SK-N-SH (cell line): Measurements from ENCODE around the gene MED8. TPM values are rescaled to one million over a fixed set of nuclear protein-coding genes. Genes with fewer than 3 reads are reported as not detected.
A peak's percentile ranks its signal among the peaks of the same experiment; 100 is the strongest.

Source experiments
- CTCF ChIA-PET: fragments of 300-600, 350-600 bp; formaldehyde crosslinking; extraction: SDS; loops from one replicate; lab custom pipeline; 2021; lab: Yijun Ruan, JAX
- POLR2A ChIA-PET: fragments of 350-600 bp; sonication (Branson Sonifier 250); formaldehyde crosslinking; extraction: SDS; loops from one replicate; lab custom pipeline; 2020; ENCODE audit warnings: antibody characterized with exemption, inconsistent platforms; lab: Yijun Ruan, JAX
- DNase-seq: peaks from one replicate; pipeline ENCODE4 v3.0.0; 2012
- H2AFZ ChIP-seq: fragments of 200-600 bp; sonication (generic); 2 replicates; pipeline ENCODE4 v1.8.1; 2016; ENCODE audit warnings: antibody characterized with exemption, mild to moderate bottlenecking, low read depth
- H3F3A ChIP-seq: fragments of 200-600 bp; sonication (generic); replicated peaks from 2 replicates; pipeline ENCODE3; 2016; ENCODE audit warnings: antibody characterized with exemption, mild to moderate bottlenecking; ENCODE audit not compliant: insufficient read depth
- H3K27ac ChIP-seq, 2 experiments: fragments of 200-500 bp in 1 of 2; fragments of 200-600 bp in 1 of 2; sonication (Bioruptor generic) in 1 of 2; sonication (generic), shearing (Covaris generic) in 1 of 2; 2 replicates each; pipeline versions ENCODE4 v1.5.1 to v1.6.1; 2014 to 2016; ENCODE audit warnings: low read depth in 2 of 2, inconsistent platforms in 1 of 2, low read length in 1 of 2, mild to moderate bottlenecking in 1 of 2, mixed read lengths in 1 of 2
- H3K27me3 ChIP-seq: fragments of 200-600 bp; sonication (generic), shearing (Covaris generic); 2 replicates; pipeline ENCODE4 v1.6.1; 2016; ENCODE audit warnings: mixed run types; ENCODE audit not compliant: insufficient read depth
- H3K36me3 ChIP-seq, 2 experiments: fragments of 200-500 bp in 1 of 2; fragments of 200-600 bp in 1 of 2; sonication (Bioruptor generic) in 1 of 2; sonication (generic) in 1 of 2; replicated peaks in 1 of 2; 2 replicates each; pipeline versions ENCODE3 to v1.5.1; 2014 to 2016; ENCODE audit warnings: low read length in 1 of 2, mild to moderate bottlenecking in 1 of 2; ENCODE audit not compliant: insufficient read depth in 2 of 2, control insufficient read depth in 1 of 2
- H3K4me1 ChIP-seq, 2 experiments: fragments of 200-500 bp in 1 of 2; fragments of 200-600 bp in 1 of 2; sonication (Bioruptor generic) in 1 of 2; sonication (generic), shearing (Covaris generic) in 1 of 2; 2 replicates each; pipeline versions ENCODE4 v1.5.1 to v1.6.1; 2014 to 2016; ENCODE audit warnings: low read depth in 1 of 2, low read length in 1 of 2, mixed run types in 1 of 2; ENCODE audit not compliant: insufficient read depth in 2 of 2, control insufficient read depth in 1 of 2
- H3K4me2 ChIP-seq: fragments of 200-600 bp; sonication (generic), shearing (Covaris generic); 2 replicates; pipeline ENCODE4 v1.6.1; 2017; ENCODE audit warnings: mixed run types
- H3K4me3 ChIP-seq, 2 experiments: fragments of 200-500 bp in 1 of 2; fragments of 200-600 bp in 1 of 2; sonication (Bioruptor generic) in 1 of 2; sonication (generic), shearing (Covaris generic) in 1 of 2; 2 replicates each; pipeline versions ENCODE4 v1.5.1 to v1.8.1; 2014 to 2016; ENCODE audit warnings: low read depth in 2 of 2, inconsistent platforms in 1 of 2, low read length in 1 of 2, mild to moderate bottlenecking in 1 of 2, mixed read lengths in 1 of 2, moderate library complexity in 1 of 2
- H3K79me2 ChIP-seq: fragments of 200-600 bp; sonication (generic); 2 replicates; pipeline ENCODE4 v1.8.1; 2017; ENCODE audit warnings: mild to moderate bottlenecking; ENCODE audit not compliant: insufficient read depth
- H3K9ac ChIP-seq: fragments of 200-600 bp; sonication (generic); 2 replicates; pipeline ENCODE4 v1.6.1; 2017; ENCODE audit warnings: mixed run types
- H3K9me2 ChIP-seq: fragments of 200-600 bp; sonication (generic); 2 replicates; pipeline ENCODE4 v1.6.1; 2017; ENCODE audit warnings: mixed run types
- H3K9me3 ChIP-seq: fragments of 200-600 bp; sonication (generic); 2 replicates; pipeline ENCODE4 v1.6.1; 2017; ENCODE audit warnings: mixed run types, mild to moderate bottlenecking, moderate library complexity
- H4K20me1 ChIP-seq: fragments of 200-600 bp; sonication (generic); 2 replicates; pipeline ENCODE4 v1.6.1; 2017; ENCODE audit warnings: mild to moderate bottlenecking, mixed run types; ENCODE audit not compliant: insufficient read depth
- MXI1 ChIP-seq: IDR thresholded peaks from 2 replicates; pipeline ENCODE4 v1.6.1; 2012; ENCODE audit warnings: mild to moderate bottlenecking, low read depth, low read length, improper control_type of control experiment
- NFIC ChIP-seq: IDR thresholded peaks from 2 replicates; pipeline ENCODE4 v1.4.0; 2012; ENCODE audit warnings: borderline replicate concordance
- NRF1 ChIP-seq: IDR thresholded peaks from 2 replicates; pipeline ENCODE4 v1.6.1; 2012; ENCODE audit warnings: low read depth, mild to moderate bottlenecking, low read length
- POLR2AphosphoS5 ChIP-seq: IDR thresholded peaks from 2 replicates; pipeline ENCODE4 v1.6.1; 2012; ENCODE audit warnings: low read depth, low read length
- YY1 ChIP-seq: IDR thresholded peaks from 2 replicates; pipeline ENCODE4 v1.4.0; 2012; ENCODE audit warnings: low read depth, mild to moderate bottlenecking
- WGBS: methylation state at CpG from one replicate; pipeline ENCODE4 v1.1.6; 2017; ENCODE audit warnings: low lambda C conversion rate; 5-methylcytosine and 5-hydroxymethylcytosine counted together
- polyA plus RNA-seq, 3 experiments: library from polyadenylated mRNA; depleted of rRNA; stranded (reverse); fragments of >200 nt; gene quantifications; 2 replicates each; pipeline ENCODE4 v1.2.3, GENCODE V29; 2012
- TF ChIP-seq, protein P1 (sequence below): fragments of 200-600 bp; sonication (generic); IDR thresholded peaks from 2 replicates; pipeline ENCODE4 v1.6.1; 2017; ENCODE audit warnings: antibody characterized with exemption, mild to moderate bottlenecking, moderate library complexity
- TF ChIP-seq, protein P2 (sequence below): IDR thresholded peaks from 2 replicates; pipeline ENCODE4 v1.6.1; 2012; ENCODE audit warnings: mild to moderate bottlenecking, low read depth, low read length, moderate library complexity
- TF ChIP-seq, protein P3 (sequence below): IDR thresholded peaks from 2 replicates; pipeline ENCODE4 v1.4.0; 2012; ENCODE audit warnings: low read depth, borderline replicate concordance
- TF ChIP-seq, protein P4 (sequence below): IDR thresholded peaks from 2 replicates; pipeline ENCODE4; 2012

The MED8 gene
- polyA plus RNA-seq, 1 of the 3 experiments (the other 2 are of a cell fraction), result 33.7 TPM

DNA sequence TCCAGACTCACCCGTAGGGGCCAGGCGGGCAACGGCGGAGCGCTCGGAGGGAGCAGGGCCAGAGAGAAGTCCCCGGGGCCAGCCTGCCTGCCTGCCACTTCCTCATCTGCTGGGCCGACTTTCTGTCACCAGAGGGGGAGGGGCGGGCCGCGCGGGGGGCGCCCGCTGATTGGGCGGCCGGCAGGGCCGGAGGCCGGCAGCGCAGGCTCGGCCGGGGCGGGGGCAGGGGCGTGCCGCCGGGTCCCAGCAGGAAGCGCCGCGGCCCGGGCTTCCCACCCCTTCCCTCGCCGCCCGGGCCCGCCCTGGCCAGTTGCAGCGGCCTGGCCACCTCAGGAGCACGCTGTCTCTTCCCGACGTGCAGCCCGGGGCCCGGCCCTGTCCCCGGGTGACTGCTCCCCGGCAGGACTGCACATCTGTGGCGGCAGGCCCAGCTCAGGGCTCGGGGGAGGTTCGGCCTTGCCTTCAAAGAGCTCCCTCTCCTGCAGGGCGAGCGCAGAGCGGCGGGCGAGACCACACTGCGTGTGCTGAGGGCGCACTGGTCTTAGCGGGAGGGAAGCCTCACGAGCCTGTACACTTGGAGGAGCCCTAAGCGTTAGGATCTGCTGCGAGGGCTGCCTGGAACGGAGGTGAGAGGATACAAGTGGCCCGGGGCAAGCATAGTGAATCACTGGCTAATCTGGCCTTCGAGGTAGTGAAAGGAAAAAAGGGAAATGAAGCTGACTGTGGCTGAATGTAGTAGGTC, 21.5 kb downstream of the MED8 start, which contains the start of gene ELOVL1 (continued):
- TF ChIP-seq YY1, result no peak
- TF ChIP-seq, protein P1, sequence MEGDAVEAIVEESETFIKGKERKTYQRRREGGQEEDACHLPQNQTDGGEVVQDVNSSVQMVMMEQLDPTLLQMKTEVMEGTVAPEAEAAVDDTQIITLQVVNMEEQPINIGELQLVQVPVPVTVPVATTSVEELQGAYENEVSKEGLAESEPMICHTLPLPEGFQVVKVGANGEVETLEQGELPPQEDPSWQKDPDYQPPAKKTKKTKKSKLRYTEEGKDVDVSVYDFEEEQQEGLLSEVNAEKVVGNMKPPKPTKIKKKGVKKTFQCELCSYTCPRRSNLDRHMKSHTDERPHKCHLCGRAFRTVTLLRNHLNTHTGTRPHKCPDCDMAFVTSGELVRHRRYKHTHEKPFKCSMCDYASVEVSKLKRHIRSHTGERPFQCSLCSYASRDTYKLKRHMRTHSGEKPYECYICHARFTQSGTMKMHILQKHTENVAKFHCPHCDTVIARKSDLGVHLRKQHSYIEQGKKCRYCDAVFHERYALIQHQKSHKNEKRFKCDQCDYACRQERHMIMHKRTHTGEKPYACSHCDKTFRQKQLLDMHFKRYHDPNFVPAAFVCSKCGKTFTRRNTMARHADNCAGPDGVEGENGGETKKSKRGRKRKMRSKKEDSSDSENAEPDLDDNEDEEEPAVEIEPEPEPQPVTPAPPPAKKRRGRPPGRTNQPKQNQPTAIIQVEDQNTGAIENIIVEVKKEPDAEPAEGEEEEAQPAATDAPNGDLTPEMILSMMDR, result peak; percentile 37
- TF ChIP-seq NFIC, result no peak
- TF ChIP-seq, protein P2, sequence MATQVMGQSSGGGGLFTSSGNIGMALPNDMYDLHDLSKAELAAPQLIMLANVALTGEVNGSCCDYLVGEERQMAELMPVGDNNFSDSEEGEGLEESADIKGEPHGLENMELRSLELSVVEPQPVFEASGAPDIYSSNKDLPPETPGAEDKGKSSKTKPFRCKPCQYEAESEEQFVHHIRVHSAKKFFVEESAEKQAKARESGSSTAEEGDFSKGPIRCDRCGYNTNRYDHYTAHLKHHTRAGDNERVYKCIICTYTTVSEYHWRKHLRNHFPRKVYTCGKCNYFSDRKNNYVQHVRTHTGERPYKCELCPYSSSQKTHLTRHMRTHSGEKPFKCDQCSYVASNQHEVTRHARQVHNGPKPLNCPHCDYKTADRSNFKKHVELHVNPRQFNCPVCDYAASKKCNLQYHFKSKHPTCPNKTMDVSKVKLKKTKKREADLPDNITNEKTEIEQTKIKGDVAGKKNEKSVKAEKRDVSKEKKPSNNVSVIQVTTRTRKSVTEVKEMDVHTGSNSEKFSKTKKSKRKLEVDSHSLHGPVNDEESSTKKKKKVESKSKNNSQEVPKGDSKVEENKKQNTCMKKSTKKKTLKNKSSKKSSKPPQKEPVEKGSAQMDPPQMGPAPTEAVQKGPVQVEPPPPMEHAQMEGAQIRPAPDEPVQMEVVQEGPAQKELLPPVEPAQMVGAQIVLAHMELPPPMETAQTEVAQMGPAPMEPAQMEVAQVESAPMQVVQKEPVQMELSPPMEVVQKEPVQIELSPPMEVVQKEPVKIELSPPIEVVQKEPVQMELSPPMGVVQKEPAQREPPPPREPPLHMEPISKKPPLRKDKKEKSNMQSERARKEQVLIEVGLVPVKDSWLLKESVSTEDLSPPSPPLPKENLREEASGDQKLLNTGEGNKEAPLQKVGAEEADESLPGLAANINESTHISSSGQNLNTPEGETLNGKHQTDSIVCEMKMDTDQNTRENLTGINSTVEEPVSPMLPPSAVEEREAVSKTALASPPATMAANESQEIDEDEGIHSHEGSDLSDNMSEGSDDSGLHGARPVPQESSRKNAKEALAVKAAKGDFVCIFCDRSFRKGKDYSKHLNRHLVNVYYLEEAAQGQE, result no peak; the same call in 1 of the 2 replicates
- TF ChIP-seq POLR2AphosphoS5, result peak; percentile 92

DNA sequence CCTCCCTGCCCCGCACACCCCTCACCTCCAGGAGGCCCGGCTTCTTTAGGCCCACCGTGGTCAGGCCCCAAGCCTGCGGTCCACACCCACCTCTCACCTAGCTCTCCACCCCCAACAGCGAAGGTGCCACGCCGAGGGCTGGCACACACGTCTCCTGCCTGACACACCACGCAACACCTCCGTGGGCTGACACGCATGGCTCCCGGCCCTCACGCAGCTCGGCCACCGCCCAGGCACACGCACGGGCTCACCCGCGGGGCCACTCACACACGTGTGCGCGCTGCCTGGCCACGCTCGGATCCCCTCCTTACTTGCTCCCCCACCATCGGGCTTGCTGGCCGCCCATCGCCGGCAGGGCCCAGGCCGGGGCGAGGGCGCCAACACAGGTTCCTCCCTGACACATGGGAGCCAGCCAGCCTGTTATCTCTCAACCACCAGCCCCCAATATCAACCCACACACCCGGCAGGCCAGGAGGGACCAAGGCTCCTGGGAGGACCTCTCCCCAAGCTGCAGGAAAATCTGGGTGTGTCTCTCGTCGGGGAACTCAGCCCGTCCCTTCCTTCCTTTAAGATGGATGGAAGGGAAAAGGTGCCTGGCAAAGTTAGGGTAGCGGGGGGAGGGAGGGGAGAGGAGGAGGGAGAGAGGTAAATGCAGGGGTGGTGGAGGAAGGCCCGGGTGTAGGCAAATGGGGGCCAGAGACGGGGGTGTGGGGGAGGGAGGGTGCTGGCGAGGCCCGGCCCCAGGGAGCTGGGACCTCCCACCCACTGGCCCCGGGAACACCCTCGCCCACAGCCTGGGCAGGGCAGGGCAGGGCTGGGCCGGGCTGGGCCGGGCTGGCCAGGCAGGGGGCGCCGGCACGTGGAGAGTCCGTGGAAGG, 22.3 kb downstream of the MED8 start:
- peak overlapping the region; percentile 81 for H3K4me2 ChIP-seq
- H3K9ac ChIP-seq, result peak overlapping the region; percentile 75
- POLR2A ChIA-PET, result interaction anchor here (1.8 kb wide), 1 partner anchor 9 kb away, joined by 8 read pairs; the partner anchor contains the start of gene CDC20
- no peaks in the 10 kb centered on the region for H3K9me3 ChIP-seq
- H3K4me3 ChIP-seq, result peak overlapping the region; percentile 66 to 73
- H3K9me2 ChIP-seq, result no peaks in the 10 kb centered on the region
- peak; percentile 74 for DNase-seq
- H3F3A ChIP-seq, result peaks cover 43% of the 10 kb centered on the region
- no peak overlapping the region for H2AFZ ChIP-seq
- peaks cover 28 to 32% of the 10 kb centered on the region in 2 experiments for H3K36me3 ChIP-seq
- no peaks in the 10 kb centered on the region for H4K20me1 ChIP-seq
- CTCF ChIA-PET, result interaction anchor here (1.7 kb wide), 1 partner anchor 9 kb away, joined by 9 read pairs; the partner anchor contains the start of gene CDC20
- peaks cover 12 to 13% of the 10 kb centered on the region in 2 experiments; a peak in 3 of 4 replicates for H3K4me1 ChIP-seq
- peaks cover 76% of the 10 kb centered on the region for H3K79me2 ChIP-seq
- WGBS, result 7% methylated on average over 22 of the region's 48 CpGs
- TF ChIP-seq, protein P3, sequence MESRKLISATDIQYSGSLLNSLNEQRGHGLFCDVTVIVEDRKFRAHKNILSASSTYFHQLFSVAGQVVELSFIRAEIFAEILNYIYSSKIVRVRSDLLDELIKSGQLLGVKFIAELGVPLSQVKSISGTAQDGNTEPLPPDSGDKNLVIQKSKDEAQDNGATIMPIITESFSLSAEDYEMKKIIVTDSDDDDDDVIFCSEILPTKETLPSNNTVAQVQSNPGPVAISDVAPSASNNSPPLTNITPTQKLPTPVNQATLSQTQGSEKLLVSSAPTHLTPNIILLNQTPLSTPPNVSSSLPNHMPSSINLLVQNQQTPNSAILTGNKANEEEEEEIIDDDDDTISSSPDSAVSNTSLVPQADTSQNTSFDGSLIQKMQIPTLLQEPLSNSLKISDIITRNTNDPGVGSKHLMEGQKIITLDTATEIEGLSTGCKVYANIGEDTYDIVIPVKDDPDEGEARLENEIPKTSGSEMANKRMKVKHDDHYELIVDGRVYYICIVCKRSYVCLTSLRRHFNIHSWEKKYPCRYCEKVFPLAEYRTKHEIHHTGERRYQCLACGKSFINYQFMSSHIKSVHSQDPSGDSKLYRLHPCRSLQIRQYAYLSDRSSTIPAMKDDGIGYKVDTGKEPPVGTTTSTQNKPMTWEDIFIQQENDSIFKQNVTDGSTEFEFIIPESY, result no peak
- TF ChIP-seq POLR2AphosphoS5 (no peak), NRF1 (no peak), MXI1 (0 out of 2 replicates have a peak, but pooled peaks have one; percentile 23)
- TF ChIP-seq, protein P4, sequence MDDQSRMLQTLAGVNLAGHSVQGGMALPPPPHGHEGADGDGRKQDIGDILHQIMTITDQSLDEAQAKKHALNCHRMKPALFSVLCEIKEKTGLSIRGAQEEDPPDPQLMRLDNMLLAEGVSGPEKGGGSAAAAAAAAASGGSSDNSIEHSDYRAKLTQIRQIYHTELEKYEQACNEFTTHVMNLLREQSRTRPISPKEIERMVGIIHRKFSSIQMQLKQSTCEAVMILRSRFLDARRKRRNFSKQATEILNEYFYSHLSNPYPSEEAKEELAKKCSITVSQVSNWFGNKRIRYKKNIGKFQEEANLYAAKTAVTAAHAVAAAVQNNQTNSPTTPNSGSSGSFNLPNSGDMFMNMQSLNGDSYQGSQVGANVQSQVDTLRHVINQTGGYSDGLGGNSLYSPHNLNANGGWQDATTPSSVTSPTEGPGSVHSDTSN, result no peak
- peak overlapping the region; percentile 74 to 80 for H3K27ac ChIP-seq
- no peaks in the 10 kb centered on the region for H3K27me3 ChIP-seq
